H1 (cell line): ENCODE results near the gene FAM193A. TPM values are rescaled to one million over a fixed set of nuclear protein-coding genes. Genes with fewer than 3 reads are reported as not detected.

Experiments
- CTCF ChIA-PET: fragments of 300-600 bp; sonication (Branson Sonifier 250); formaldehyde crosslinking; loops from one replicate; lab custom pipeline; 2021; ENCODE audit not compliant: partially characterized antibody; lab: Charles Lee
- POLR2A ChIA-PET: fragments of 300-600 bp; sonication (Branson Sonifier 250); formaldehyde crosslinking; loops from one replicate; lab custom pipeline; 2021; ENCODE audit warnings: inconsistent platforms; ENCODE audit not compliant: partially characterized antibody; lab: Charles Lee
- DNase-seq, 2 experiments: peaks; one replicate each; pipeline versions ENCODE4 v3.0.0 to v3.0.0-alpha.2; 2010 to 2022; ENCODE audit warnings: low spot score in 2 of 2, low read depth in 1 of 2, mixed read lengths in 1 of 2
- FAIRE-seq: peaks from 2 replicates; lab custom pipeline; 2011; peaks lifted over from hg19 to GRCh38; lab: Jason Lieb, UNC
- H2AFZ ChIP-seq: 2 replicates; pipeline ENCODE4 v1.8.1; 2012; ENCODE audit warnings: low read length, inconsistent platforms
- H2AK5ac ChIP-seq: 2 replicates; pipeline ENCODE4 v1.6.1; 2013; ENCODE audit warnings: low read depth, low read length
- H2BK120ac ChIP-seq: replicated peaks from 2 replicates; pipeline ENCODE3; 2013; ENCODE audit warnings: low read depth, low read length, inconsistent platforms
- H2BK12ac ChIP-seq: 2 replicates; pipeline ENCODE4 v1.6.1; 2013; ENCODE audit warnings: low read depth, low read length
- H2BK15ac ChIP-seq: 2 replicates; pipeline ENCODE4 v1.6.1; 2013; ENCODE audit warnings: low read length
- H2BK20ac ChIP-seq: 2 replicates; pipeline ENCODE4 v1.6.1; 2013; ENCODE audit warnings: low read length
- H2BK5ac ChIP-seq: 2 replicates; pipeline ENCODE4 v1.6.1; 2013; ENCODE audit warnings: low read depth, low read length
- H3K14ac ChIP-seq: 2 replicates; pipeline ENCODE4 v1.6.1; 2013; ENCODE audit warnings: inconsistent platforms; ENCODE audit not compliant: insufficient read length
- H3K18ac ChIP-seq: 2 replicates; pipeline ENCODE4 v1.6.1; 2013; ENCODE audit warnings: low read length; ENCODE audit errors: extremely low read depth
- H3K23ac ChIP-seq: 2 replicates; pipeline ENCODE4 v1.6.1; 2013; ENCODE audit warnings: inconsistent platforms; ENCODE audit not compliant: insufficient read length
- H3K23me2 ChIP-seq: 2 replicates; pipeline ENCODE4 v1.6.1; 2013; ENCODE audit warnings: low read depth, low read length
- H3K27ac ChIP-seq: 2 replicates; pipeline ENCODE4 v1.6.1; 2011; ENCODE audit warnings: low read depth, low read length, inconsistent platforms
- H3K27me3 ChIP-seq, 4 experiments: replicated peaks in 1 of 4; 1 replicate in 1 of 4; 2 replicates in 3 of 4; pipeline versions ENCODE4 v1.6.1 to v1.8.1; 2011 to 2013; ENCODE audit warnings: low read length in 3 of 4, mild to moderate bottlenecking in 3 of 4, inconsistent platforms in 2 of 4, mixed read lengths in 2 of 4, moderate library complexity in 1 of 4; ENCODE audit not compliant: control insufficient read depth in 3 of 4, insufficient read depth in 3 of 4; ENCODE audit errors: extremely low read depth in 1 of 4
- H3K36me3 ChIP-seq, 4 experiments: 2 replicates each; pipeline versions ENCODE4 v1.6.1 to v1.8.1; 2011 to 2013; ENCODE audit warnings: mild to moderate bottlenecking in 4 of 4, low read length in 3 of 4, moderate library complexity in 2 of 4, control low read depth in 1 of 4, inconsistent platforms in 1 of 4; ENCODE audit not compliant: insufficient read depth in 4 of 4, control insufficient read depth in 2 of 4
- H3K4ac ChIP-seq: replicated peaks from 2 replicates; pipeline ENCODE3; 2013; ENCODE audit warnings: low read length, low read depth, mixed read lengths, inconsistent platforms; ENCODE audit not compliant: insufficient read length
- H3K4me1 ChIP-seq, 4 experiments: replicated peaks in 1 of 4; 1 replicate in 1 of 4; 2 replicates in 3 of 4; pipeline versions ENCODE4 v1.6.1 to v1.8.1; 2011 to 2013; ENCODE audit warnings: low read length in 3 of 4, inconsistent platforms in 2 of 4, mixed read lengths in 1 of 4; ENCODE audit not compliant: insufficient read depth in 4 of 4, control insufficient read depth in 3 of 4
- H3K4me2 ChIP-seq, 2 experiments: 2 replicates each; pipeline versions ENCODE4 v1.6.1 to v1.8.1; 2011 to 2013; ENCODE audit warnings: low read depth in 2 of 2, low read length in 2 of 2, control low read depth in 1 of 2, inconsistent platforms in 1 of 2, mild to moderate bottlenecking in 1 of 2; ENCODE audit not compliant: insufficient read depth in 1 of 2
- H3K4me3 ChIP-seq, 4 experiments: fragments of 200-600, 300-600 bp in 1 of 4; sonication (generic), shearing (Covaris generic), sonication (Bioruptor Twin) in 1 of 4; 2 replicates each; pipeline versions ENCODE4 v1.5.1 to v1.8.1; 2011 to 2016; ENCODE audit warnings: low read length in 4 of 4, low read depth in 3 of 4, control low read depth in 2 of 4, inconsistent platforms in 2 of 4, mild to moderate bottlenecking in 2 of 4, mixed read lengths in 1 of 4, moderate library complexity in 1 of 4; ENCODE audit not compliant: insufficient read depth in 2 of 4; ENCODE audit errors: extremely low read depth in 1 of 4
- H3K56ac ChIP-seq: replicated peaks from 2 replicates; pipeline ENCODE3; 2013; ENCODE audit warnings: low read depth, mild to moderate bottlenecking, mixed read lengths, low read length, inconsistent platforms; ENCODE audit not compliant: insufficient read length
- H3K79me1 ChIP-seq: 2 replicates; pipeline ENCODE4 v1.6.1; 2013; ENCODE audit warnings: low read depth, low read length, control low read depth
- H3K79me2 ChIP-seq, 2 experiments: 2 replicates each; pipeline versions ENCODE4 v1.6.1 to v1.8.1; 2012 to 2013; ENCODE audit warnings: low read length in 2 of 2, mild to moderate bottlenecking in 2 of 2, inconsistent platforms in 1 of 2; ENCODE audit not compliant: insufficient read depth in 2 of 2, control insufficient read depth in 1 of 2
- H3K9ac ChIP-seq, 4 experiments: replicated peaks in 1 of 4; 1 replicate in 1 of 4; 2 replicates in 3 of 4; pipeline versions ENCODE4 v1.6.1 to v1.8.1; 2011 to 2013; ENCODE audit warnings: low read depth in 3 of 4, low read length in 3 of 4, control low read depth in 2 of 4, mild to moderate bottlenecking in 2 of 4, moderate library complexity in 2 of 4, inconsistent platforms in 1 of 4; ENCODE audit errors: extremely low read depth in 1 of 4
- H3K9me3 ChIP-seq, 2 experiments: 2 replicates each; pipeline versions ENCODE4 v1.6.1 to v1.8.1; 2012 to 2013; ENCODE audit warnings: mild to moderate bottlenecking in 2 of 2, moderate library complexity in 2 of 2, control low read depth in 1 of 2, inconsistent platforms in 1 of 2, low read depth in 1 of 2, low read length in 1 of 2, mixed read lengths in 1 of 2; ENCODE audit not compliant: insufficient read depth in 2 of 2
- H4K20me1 ChIP-seq, 2 experiments: replicated peaks in 1 of 2; 2 replicates each; pipeline versions ENCODE3 to v1.8.1; 2011 to 2013; ENCODE audit warnings: inconsistent platforms in 2 of 2, low read length in 2 of 2, mild to moderate bottlenecking in 1 of 2; ENCODE audit not compliant: insufficient read depth in 2 of 2, control insufficient read depth in 1 of 2
- H4K5ac ChIP-seq: 2 replicates; pipeline ENCODE4 v1.6.1; 2013; ENCODE audit warnings: low read length, low read depth, mixed read lengths, inconsistent platforms; ENCODE audit not compliant: insufficient read length
- H4K8ac ChIP-seq: 2 replicates; pipeline ENCODE4 v1.8.0; 2013; ENCODE audit warnings: mild to moderate bottlenecking, moderate library complexity, low read length, inconsistent platforms; ENCODE audit not compliant: insufficient read depth; ENCODE audit errors: extremely low read depth
- H4K91ac ChIP-seq: replicated peaks from 2 replicates; pipeline ENCODE3; 2013; ENCODE audit warnings: low read length, mixed read lengths, inconsistent platforms; ENCODE audit not compliant: insufficient read length
- POLR2AphosphoS5 ChIP-seq: IDR thresholded peaks from 2 replicates; pipeline ENCODE4 v1.6.1; 2011; ENCODE audit warnings: low read depth, low read length
- RBBP5 ChIP-seq: IDR thresholded peaks from 2 replicates; pipeline ENCODE4 v1.7.1; 2012; ENCODE audit warnings: low read depth, mild to moderate bottlenecking, inconsistent platforms, low read length, moderate library complexity, borderline replicate concordance
- WGBS, 2 experiments: shearing (Covaris generic) in 1 of 2; methylation state at CpG; one replicate each; pipeline versions ENCODE4 v1.1.6 to v1.1.7; 2013 to 2015; ENCODE audit warnings: low lambda C conversion rate in 2 of 2, mixed read lengths in 2 of 2, inconsistent platforms in 1 of 2, low coverage in 1 of 2, missing lambda C conversion rate in 1 of 2; ENCODE audit not compliant: insufficient replicate concordance in 2 of 2, insufficient coverage in 1 of 2, insufficient read length in 1 of 2; ENCODE audit errors: extremely low coverage in 1 of 2, missing lambda C conversion rate in 1 of 2; 5-methylcytosine and 5-hydroxymethylcytosine counted together
- polyA plus RNA-seq, 7 experiments: library from polyadenylated mRNA; depleted of rRNA in 3 of 7; stranded (reverse) in 5 of 7; unstranded in 2 of 7; fragments of >200 nt in 5 of 7; fragments of 200-250 nt in 2 of 7; gene quantifications; 1 replicate in 5 of 7; 2 replicates in 1 of 7; 4 replicates in 1 of 7; pipeline versions ENCODE4 v1.2.1 to v1.2.3, GENCODE V29; 2011 to 2013; ENCODE audit warnings: missing spikeins in 2 of 7, mixed read lengths in 2 of 7
- total RNA-seq: library from RNA; stranded (reverse); fragmentation: NEBNext Ultra II Directional; extraction: Animal tissue kit (Norgen Biotek cat#: 25700); gene quantifications from 2 replicates; pipeline ENCODE4 v1.2.1, GENCODE V29; 2021

The FAM193A gene
- total and polyA plus RNA-seq, 2 of the 8 experiments (the other 6 are each of a cell fraction or from before 2014, with no cell fraction given), result 8.7 to 26.2 TPM

- Histone ChIP-seq H3K27ac (no peak overlapping the region), H3K27me3 (no peaks in the 10 kb centered on the region), H3K79me2 (peaks cover 2 to 22% of the 10 kb centered on the region in 2 experiments; a peak in 2 of 4 replicates), H3K4me1 (no peaks in the 10 kb centered on the region), H3K9ac (no peak overlapping the region; a peak in 1 of 7 replicates), H3K4ac (no peak overlapping the region), H3K4me2 (no peak overlapping the region), H3K4me3 (no peak overlapping the region), H3K18ac (no peak overlapping the region), H3K79me1 (peaks cover 12% of the 10 kb centered on the region), H3K14ac (no peak overlapping the region), H3K36me3 (peaks cover 22 to 74% (median 56%) of the 10 kb centered on the region in 4 experiments), H2BK15ac (no peak overlapping the region), H2BK12ac (no peak overlapping the region), H4K8ac (no peak overlapping the region), H4K5ac (no peak overlapping the region), H2BK5ac (no peak overlapping the region; the same call in 1 of the 2 replicates), H3K9me3 (no peaks in the 10 kb centered on the region), H2BK20ac (no peak overlapping the region), H3K56ac (no peak overlapping the region), H4K91ac (no peak overlapping the region), H3K23me2 (no peaks in the 10 kb centered on the region; the same call in 1 of the 2 replicates), H3K23ac (no peak overlapping the region), H4K20me1 (peaks cover 10 to 17% of the 10 kb centered on the region in 2 experiments), H2BK120ac (no peak overlapping the region), H2AFZ (no peak overlapping the region), H2AK5ac (no peak overlapping the region)
- no peak for FAIRE-seq
- 0 out of 2 replicates have a peak, but pooled peaks have one; percentile 48 for TF ChIP-seq POLR2AphosphoS5
- no peak for TF ChIP-seq RBBP5
- 94% methylated on average over 7 of the region's 7 CpGs; no CpG with 5 or more reads in 1 of the 2 experiments for WGBS, 2 experiments
- DNase-seq, result no peak
- ChIA-PET POLR2A (no interaction called here), CTCF (no interaction called here)
Measured at GRCh38 chr4:2501034-2501594, 35.3 kb upstream of the FAM193A start.
